ENCODE results near the gene ARFRP1. TPM values are rescaled to one million over a fixed set of nuclear protein-coding genes. Genes with fewer than 3 reads are reported as not detected.

ARFRP1 gene
- total and polyA plus RNA-seq, 2 of the 13 experiments (the other 11 are each of a cell fraction or from before 2014, with no cell fraction given) = 32.0 to 51.1 TPM

DNA sequence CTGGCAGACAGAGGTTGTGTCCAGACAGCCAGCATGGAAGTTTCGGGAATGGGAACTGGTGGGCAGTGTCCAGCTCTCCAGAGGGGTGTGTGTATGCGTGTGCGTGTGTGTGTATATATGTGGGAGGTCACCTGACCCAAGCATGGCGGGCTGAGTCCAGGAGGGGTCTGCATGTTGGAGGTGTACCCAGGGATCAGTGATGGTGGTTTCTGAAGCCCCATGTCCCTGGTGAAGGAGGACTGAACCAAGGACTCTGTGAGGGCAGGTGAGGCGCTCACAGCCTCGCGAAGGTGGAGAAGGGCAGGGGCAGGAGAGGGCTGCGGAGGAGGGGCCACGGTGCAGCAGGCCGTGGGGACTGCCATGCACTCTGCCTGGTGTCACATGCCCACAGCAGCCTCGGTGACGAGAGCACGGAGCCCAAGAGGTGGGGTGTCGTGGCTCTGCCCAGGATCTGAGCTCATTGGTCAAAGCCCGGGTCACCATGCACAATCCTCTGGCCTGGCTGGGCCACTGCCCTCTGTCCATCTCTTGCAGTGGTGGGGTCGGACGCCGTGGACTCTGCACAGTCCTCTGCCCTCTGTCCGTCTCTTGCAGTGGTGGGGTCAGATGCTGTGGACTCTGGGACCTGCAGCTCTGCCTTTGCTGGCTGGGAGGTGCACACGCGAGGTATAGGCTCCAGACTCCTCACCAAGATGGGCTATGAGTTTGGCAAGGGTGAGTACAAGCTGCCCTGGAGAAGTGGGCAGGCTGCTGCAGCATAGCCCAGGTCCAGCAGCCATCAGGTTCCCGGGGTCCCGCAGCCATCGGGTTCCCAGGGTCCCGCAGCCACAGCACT is 26.6 kb upstream of the ARFRP1 start (continued):
- TF ChIP-seq, protein P1, sequence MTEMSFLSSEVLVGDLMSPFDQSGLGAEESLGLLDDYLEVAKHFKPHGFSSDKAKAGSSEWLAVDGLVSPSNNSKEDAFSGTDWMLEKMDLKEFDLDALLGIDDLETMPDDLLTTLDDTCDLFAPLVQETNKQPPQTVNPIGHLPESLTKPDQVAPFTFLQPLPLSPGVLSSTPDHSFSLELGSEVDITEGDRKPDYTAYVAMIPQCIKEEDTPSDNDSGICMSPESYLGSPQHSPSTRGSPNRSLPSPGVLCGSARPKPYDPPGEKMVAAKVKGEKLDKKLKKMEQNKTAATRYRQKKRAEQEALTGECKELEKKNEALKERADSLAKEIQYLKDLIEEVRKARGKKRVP (CRISPR knock-in tag; IDR thresholded peaks at IDR 0.05) = no peak
- TF ChIP-seq, protein P2, sequence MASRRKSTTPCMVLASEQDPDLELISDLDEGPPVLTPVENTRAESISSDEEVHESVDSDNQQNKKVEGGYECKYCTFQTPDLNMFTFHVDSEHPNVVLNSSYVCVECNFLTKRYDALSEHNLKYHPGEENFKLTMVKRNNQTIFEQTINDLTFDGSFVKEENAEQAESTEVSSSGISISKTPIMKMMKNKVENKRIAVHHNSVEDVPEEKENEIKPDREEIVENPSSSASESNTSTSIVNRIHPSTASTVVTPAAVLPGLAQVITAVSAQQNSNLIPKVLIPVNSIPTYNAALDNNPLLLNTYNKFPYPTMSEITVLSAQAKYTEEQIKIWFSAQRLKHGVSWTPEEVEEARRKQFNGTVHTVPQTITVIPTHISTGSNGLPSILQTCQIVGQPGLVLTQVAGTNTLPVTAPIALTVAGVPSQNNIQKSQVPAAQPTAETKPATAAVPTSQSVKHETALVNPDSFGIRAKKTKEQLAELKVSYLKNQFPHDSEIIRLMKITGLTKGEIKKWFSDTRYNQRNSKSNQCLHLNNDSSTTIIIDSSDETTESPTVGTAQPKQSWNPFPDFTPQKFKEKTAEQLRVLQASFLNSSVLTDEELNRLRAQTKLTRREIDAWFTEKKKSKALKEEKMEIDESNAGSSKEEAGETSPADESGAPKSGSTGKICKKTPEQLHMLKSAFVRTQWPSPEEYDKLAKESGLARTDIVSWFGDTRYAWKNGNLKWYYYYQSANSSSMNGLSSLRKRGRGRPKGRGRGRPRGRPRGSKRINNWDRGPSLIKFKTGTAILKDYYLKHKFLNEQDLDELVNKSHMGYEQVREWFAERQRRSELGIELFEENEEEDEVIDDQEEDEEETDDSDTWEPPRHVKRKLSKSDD (CRISPR knock-in tag; IDR thresholded peaks at IDR 0.05; ENCODE audit: low read depth) = peak; percentile 94; the same call in 1 of the 2 replicates
- TF ChIP-seq ZNF75D (CRISPR knock-in tag; IDR thresholded peaks at IDR 0.05; ENCODE audit: borderline replicate concordance) (no peak), PRPF4 (IDR thresholded peaks at IDR 0.05; ENCODE audit: low read depth, low read length, poor library complexity, severe bottlenecking) (no peak), SIN3A (IDR thresholded peaks at IDR 0.05; ENCODE audit: borderline replicate concordance, low read depth, low read length) (no peak), ZNF678 (CRISPR knock-in tag; IDR thresholded peaks at IDR 0.05) (no peak; the same call in 1 of the 2 replicates)
- TF ChIP-seq, protein P3, sequence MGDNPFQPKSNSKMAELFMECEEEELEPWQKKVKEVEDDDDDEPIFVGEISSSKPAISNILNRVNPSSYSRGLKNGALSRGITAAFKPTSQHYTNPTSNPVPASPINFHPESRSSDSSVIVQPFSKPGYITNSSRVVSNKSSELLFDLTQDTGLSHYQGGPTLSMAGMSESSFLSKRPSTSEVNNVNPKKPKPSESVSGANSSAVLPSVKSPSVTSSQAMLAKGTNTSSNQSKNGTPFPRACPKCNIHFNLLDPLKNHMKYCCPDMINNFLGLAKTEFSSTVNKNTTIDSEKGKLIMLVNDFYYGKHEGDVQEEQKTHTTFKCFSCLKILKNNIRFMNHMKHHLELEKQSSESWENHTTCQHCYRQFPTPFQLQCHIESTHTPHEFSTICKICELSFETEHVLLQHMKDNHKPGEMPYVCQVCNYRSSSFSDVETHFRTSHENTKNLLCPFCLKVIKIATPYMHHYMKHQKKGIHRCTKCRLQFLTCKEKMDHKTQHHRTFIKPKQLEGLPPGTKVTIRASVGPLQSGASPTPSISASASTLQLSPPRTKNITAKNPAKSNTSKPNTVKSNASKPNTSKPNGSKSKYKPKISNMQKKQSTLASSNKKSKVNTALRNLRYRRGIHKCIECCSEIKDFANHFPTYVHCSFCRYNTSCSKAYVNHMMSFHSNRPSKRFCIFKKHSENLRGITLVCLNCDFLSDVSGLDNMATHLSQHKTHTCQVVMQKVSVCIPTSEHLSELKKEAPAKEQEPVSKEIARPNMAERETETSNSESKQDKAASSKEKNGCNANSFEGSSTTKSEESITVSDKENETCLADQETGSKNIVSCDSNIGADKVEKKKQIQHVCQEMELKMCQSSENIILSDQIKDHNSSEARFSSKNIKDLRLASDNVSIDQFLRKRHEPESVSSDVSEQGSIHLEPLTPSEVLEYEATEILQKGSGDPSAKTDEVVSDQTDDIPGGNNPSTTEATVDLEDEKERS (CRISPR knock-in tag; IDR thresholded peaks at IDR 0.05) = no peak
- TF ChIP-seq, protein P4, sequence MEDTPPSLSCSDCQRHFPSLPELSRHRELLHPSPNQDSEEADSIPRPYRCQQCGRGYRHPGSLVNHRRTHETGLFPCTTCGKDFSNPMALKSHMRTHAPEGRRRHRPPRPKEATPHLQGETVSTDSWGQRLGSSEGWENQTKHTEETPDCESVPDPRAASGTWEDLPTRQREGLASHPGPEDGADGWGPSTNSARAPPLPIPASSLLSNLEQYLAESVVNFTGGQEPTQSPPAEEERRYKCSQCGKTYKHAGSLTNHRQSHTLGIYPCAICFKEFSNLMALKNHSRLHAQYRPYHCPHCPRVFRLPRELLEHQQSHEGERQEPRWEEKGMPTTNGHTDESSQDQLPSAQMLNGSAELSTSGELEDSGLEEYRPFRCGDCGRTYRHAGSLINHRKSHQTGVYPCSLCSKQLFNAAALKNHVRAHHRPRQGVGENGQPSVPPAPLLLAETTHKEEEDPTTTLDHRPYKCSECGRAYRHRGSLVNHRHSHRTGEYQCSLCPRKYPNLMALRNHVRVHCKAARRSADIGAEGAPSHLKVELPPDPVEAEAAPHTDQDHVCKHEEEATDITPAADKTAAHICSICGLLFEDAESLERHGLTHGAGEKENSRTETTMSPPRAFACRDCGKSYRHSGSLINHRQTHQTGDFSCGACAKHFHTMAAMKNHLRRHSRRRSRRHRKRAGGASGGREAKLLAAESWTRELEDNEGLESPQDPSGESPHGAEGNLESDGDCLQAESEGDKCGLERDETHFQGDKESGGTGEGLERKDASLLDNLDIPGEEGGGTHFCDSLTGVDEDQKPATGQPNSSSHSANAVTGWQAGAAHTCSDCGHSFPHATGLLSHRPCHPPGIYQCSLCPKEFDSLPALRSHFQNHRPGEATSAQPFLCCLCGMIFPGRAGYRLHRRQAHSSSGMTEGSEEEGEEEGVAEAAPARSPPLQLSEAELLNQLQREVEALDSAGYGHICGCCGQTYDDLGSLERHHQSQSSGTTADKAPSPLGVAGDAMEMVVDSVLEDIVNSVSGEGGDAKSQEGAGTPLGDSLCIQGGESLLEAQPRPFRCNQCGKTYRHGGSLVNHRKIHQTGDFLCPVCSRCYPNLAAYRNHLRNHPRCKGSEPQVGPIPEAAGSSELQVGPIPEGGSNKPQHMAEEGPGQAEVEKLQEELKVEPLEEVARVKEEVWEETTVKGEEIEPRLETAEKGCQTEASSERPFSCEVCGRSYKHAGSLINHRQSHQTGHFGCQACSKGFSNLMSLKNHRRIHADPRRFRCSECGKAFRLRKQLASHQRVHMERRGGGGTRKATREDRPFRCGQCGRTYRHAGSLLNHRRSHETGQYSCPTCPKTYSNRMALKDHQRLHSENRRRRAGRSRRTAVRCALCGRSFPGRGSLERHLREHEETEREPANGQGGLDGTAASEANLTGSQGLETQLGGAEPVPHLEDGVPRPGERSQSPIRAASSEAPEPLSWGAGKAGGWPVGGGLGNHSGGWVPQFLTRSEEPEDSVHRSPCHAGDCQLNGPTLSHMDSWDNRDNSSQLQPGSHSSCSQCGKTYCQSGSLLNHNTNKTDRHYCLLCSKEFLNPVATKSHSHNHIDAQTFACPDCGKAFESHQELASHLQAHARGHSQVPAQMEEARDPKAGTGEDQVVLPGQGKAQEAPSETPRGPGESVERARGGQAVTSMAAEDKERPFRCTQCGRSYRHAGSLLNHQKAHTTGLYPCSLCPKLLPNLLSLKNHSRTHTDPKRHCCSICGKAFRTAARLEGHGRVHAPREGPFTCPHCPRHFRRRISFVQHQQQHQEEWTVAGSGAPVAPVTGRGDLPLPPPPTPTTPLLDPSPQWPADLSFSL (CRISPR knock-in tag; IDR thresholded peaks at IDR 0.05) = no peak
